ENCODE data around the gene CFI.
A peak's percentile ranks its signal among the peaks of the same experiment; 100 is the strongest.

CFI gene

GRCh38 chr4:109801895-109802319 lies at the start of gene CFI:
CFI (minus strand) TSS chr4:109801999; CDS start chr4:109801971, 28 bp downstream.
- DNase-seq (ENCODE audit: low spot score), result peak; percentile 72

DNA sequence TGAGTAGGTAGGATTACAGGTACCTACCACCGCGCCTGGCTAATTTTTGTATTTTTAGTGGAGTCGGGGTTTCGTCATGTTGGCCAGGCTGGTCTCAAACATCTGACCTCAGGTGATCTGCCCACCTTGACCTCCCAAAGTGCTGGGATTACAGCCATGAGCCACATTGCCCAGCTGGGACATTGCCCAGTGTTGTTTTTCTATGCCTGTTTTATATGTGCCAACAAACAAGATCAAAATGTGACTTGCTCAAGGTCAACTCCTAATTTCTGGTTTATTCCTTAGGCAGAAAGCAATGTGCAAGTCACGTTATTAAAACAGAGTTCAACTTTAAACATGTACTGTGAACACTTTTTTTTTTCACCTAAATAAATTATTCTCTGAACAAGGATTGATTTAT lies 48.8 kb upstream of the CFI start:
- DNase-seq (ENCODE audit: low spot score), result no peak

GRCh38 chr4:109848501-109848900 lies 46.7 kb upstream of the CFI start:
- no peak for DNase-seq (ENCODE audit: low spot score)

DNA sequence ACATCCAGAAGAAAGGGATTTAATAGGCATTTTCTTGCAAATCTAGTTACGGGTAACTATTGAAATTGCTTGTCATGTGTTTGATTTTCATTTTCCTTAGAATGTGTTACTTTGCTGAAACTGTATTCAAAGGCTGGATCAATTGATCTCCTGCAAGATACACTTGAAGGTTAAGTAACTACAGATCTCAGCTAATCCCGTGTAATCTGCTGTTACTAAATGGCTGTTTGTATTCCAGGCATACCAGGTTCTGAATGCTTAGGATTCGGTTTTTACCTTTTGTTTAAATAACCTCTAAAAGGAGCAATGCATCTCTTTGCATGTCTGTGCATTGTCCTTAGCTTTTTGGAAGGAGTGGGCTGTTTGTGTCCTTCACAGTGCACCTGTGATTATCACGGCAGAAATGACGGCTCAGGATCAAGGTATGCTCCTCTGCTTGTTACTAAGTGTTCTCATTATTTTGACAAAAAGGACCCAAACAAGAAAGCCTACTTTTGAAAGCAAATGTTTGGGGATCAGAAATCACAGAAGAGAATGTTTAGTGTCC lies 46.2 kb upstream of the CFI start, which contains the start of gene LRIT3:
TSS of gene LRIT3 (plus strand) at position 212 of the 547 bp plus-strand sequence. CDS start at position 307, 95 bp downstream.
- DNase-seq (ENCODE audit: low spot score), result no peak

DNA sequence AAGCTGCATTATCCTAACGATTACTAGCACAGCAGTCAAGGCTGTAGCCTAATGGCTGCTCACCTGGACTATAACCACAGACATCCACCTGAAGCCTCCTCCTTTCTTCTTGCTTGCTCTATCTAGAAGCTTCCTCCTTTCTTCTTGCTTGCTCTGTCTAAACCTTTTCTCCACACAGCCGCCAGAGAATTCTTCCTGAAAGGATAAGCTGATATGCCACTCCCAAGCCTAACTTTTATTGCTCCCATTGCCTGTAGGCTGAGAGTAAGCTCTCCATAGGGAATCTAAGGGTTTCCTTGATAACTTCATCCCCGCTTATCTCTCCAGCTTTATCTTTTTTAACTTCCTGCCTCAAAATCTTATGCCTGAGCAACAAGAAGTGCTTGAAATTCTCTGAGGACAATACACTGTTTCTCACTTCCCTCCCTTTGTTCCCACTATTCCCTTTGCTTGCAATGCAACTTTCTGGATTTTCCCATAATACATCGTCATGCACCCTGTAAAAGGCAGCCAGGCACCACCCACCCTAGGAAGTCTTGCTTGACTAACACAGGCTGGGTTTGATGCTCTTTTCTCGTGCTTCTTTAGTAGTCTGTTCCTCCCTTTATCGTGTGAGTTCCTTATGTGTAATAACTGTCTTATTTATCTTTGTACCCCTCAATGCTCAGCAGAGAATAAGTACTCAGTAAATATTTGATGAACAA lies 44.7 kb upstream of the CFI start:
- no peak for DNase-seq (ENCODE audit: low spot score)

DNA sequence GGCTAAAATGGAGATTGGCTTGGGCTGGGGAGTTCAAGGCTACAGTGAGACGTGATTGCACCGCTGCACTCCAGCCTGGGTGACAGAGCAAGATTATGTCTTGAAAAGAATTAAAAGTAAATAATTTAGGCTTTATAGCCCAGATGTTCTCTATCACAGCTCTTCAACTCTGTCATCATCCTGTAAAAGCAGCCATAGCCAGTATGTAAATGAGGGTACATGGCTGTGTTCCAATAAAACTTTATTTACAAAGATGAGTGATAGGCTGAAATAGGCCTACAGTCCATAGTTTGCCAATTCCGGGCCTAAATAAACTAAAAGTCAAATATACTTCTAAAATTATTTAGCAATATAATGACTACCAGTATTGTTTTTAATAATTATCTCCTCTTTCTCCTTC lies 35.2 kb upstream of the CFI start:
- DNase-seq (ENCODE audit: low spot score), result no peak

GRCh38 chr4:109833756-109834155 lies 32.0 kb upstream of the CFI start:
- DNase-seq (ENCODE audit: low spot score), result no peak

GRCh38 chr4:109827672-109828071 lies 25.9 kb upstream of the CFI start, which contains the start of gene RRH:
RRH (plus strand) TSS chr4:109827972; CDS start chr4:109828028, 56 bp downstream.
- DNase-seq (ENCODE audit: low spot score), result no peak

GRCh38 chr4:109826719-109827118 lies 24.9 kb upstream of the CFI start:
- peak; percentile 36 for DNase-seq (ENCODE audit: low spot score)

DNA sequence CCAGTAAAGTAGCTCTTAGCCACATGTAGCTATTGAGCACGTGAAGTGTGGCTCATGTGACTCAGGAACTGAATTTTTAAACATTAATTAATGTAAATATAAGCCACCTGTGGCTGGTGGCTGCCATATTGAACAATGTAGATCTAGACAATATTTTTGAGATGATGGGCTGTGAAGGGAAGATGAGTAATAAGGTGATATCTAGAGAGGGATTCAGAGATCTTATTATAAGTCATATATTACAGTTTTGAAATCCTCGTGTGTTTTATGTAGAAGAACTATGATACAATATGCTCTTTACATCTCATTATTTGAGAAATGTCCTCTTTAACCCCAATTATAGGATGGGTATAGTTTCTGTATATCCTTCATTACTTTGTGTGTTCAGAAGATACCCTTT lies 19.4 kb upstream of the CFI start:
- no peak for DNase-seq (ENCODE audit: low spot score)

DNA sequence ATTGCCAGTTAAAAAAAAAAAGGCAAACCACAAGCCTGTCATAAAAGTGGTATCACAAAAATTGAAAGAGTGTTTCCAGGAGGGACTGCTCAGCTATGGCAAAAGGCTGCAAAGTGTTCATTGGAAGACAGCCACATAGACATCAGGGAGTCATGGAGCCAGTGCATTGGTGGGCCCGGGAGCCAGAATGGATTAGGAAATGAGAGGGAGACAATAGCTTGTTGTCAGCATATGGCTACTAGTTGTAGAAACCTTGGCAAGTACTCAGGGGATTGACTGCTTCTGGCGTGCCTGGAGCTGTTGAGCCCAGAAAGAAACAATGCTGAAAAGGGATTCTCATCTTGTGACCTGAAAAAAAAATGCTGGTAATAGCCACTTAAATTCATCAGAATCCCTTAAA lies 18.8 kb upstream of the CFI start:
- DNase-seq (ENCODE audit: low spot score), result peak; percentile 64

DNA sequence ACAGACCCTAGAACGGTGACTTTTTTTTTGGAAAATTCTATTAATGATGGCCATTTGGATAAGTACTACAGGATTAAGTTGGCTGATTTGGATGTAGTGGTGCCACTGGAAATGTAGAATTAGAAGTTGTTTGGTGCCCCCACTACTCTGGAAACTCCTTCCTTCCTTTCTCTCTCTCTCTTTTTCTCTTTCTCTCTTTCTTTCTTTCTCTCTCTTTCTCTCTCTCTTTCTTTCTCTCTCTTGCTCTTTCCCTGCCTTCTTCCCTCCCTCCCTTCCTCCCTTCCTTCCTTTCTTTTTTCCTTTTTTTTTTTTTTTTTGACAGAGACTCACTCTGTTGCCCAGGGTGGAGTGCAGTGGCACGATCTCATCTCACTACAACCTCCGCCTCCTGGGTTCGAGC lies 16.5 kb upstream of the CFI start:
- DNase-seq (ENCODE audit: low spot score), result no peak

DNA sequence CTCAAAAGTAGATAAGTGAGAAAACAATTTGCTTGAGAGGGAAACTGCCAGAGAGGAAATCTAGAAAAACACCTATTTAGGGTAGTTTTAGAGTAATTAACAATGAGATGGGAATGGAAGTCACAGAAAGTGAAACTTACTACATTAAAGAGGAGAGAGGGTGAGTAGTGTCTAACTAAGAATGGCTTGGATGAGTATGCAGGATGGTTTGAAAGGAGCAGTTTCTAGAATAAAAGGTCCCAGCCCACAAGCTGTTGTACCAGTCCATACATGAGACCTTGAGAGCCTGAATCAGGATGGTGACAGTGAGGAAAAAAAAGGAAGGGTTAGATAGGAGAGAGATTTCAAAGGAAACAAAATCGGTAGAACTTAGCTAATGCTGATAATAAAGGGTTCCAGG lies 15.1 kb upstream of the CFI start:
- no peak for DNase-seq (ENCODE audit: low spot score)

GRCh38 chr4:109816082-109816442 lies 14.3 kb upstream of the CFI start:
- no peak for DNase-seq (ENCODE audit: low spot score)

- DNase-seq (ENCODE audit: low spot score), result peak; percentile 96
Observed at GRCh38 chr4:109815151-109816081, 13.6 kb upstream of the CFI start, which contains the start of gene GAR1. GAR1 (plus strand) TSS chr4:109815762; CDS start chr4:109816165, 403 bp downstream.

DNA sequence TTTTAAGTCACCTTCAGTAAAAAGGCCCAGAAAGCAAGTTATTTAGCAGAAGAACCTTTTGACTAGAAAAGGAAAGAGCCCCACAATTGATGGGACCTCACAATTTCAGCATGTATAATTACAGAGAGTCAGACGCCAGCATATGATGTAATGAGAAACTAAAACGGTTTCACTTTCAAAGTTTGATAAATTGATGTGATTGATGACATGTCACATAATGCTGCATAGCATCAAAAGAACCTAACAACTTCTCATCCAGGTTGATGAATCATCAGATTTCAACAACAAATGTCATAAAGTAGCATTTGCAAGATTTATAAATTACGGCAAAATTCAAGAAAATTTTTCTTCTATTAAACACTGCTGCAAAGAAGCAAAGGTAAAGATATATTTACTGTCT lies 9.9 kb upstream of the CFI start:
- no peak for DNase-seq (ENCODE audit: low spot score)

GRCh38 chr4:109810552-109811387 lies 9.0 kb upstream of the CFI start:
- DNase-seq (ENCODE audit: low spot score), result no peak

DNA sequence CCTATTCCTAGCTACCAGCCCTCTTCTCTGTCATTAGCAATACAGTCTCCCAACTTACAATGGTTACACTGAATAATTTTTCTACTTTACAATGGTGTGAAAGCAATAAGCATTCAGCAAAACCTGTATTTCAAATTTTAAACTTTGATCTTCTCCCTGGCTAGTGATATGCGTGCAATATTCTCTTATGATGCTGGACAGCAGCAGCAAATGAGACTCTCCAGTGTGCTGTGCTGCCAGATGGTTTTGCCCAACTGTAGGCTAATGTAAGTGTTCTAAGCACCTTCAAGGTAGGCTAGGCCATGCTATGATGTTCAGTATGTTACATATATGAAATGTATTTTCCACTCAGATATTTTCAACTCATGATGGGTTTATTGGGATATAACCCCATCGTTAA lies 7.9 kb upstream of the CFI start:
- no peak for DNase-seq (ENCODE audit: low spot score)

DNA sequence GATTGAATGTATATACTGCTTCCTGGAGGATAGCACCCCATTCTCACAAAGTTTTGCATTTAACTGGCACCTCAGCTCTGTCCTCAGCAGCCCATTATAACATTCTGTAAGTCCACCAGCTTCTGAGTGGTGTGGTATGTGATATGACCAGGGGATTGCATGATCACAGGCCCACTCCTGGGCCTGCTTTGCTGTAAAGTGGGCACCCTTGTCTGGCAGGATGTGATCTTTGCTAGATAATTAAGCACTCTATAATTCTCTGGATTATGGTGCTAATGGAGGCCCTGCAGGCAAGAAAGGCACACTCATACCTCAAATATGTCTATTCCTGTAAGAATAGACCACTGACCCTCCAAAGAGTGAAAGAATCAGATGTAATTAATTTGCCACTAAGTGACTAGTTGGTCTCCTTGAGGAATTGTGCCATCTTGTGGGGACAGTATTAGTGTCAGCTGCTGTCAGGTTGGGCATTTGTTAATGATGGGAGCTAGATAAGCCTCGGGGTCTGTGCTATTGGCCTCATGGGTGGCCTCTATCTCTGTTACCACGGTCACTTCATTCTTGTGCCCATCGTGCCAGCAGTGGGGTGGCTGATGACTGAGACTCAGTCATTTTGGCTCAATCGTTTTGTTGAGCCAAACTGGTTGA lies 2.2 kb upstream of the CFI start:
- DNase-seq (ENCODE audit: low spot score), result peak; percentile 56

GRCh38 chr4:109801099-109801789 lies 555 bp downstream of the CFI start:
- no peak for DNase-seq (ENCODE audit: low spot score)

DNA sequence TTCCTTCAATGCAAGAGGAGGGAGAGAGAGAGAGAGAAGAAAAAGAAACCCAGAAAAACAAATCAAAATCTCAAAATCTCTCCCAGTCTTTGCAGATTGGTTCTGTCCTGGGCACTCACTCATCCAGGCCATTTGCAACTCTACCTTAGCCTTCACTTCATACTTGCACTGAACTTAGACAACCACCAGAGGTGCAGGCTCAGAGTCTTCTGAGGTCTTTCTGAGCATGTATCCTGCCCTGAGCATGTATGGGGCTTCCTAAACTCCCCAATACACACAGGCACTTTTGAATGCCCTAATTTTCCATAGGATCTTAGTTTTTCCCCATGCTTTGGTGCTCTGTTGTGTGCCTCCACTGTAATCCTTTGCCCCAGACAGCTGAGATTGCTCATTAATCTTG lies 2.9 kb downstream of the CFI start:
- DNase-seq (ENCODE audit: low spot score), result no peak

Measured in COLO829 (cell line).